ENCODE measurements around the gene ZFAND3.

DNA sequence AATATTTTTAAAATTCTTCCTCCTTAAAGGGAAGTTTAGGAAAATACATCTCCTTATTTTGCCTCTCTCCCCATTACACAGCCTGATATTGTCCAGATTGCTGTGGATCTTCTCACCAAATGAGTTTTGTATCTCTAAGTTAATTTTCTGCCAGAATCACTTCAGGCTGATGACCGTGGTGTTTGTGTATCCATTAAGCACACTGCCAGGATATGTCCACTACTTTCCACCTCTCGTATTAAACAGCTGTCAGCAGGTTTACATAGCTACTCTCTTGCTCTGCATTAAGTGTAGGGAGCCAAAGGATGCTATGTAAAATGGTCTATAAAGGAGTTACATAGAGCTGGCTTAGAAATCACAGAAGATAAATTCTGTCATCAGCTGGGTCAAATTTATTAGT lies 201.1 kb downstream of the ZFAND3 start:
- TF ChIP-seq, protein P1, sequence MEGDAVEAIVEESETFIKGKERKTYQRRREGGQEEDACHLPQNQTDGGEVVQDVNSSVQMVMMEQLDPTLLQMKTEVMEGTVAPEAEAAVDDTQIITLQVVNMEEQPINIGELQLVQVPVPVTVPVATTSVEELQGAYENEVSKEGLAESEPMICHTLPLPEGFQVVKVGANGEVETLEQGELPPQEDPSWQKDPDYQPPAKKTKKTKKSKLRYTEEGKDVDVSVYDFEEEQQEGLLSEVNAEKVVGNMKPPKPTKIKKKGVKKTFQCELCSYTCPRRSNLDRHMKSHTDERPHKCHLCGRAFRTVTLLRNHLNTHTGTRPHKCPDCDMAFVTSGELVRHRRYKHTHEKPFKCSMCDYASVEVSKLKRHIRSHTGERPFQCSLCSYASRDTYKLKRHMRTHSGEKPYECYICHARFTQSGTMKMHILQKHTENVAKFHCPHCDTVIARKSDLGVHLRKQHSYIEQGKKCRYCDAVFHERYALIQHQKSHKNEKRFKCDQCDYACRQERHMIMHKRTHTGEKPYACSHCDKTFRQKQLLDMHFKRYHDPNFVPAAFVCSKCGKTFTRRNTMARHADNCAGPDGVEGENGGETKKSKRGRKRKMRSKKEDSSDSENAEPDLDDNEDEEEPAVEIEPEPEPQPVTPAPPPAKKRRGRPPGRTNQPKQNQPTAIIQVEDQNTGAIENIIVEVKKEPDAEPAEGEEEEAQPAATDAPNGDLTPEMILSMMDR (IDR thresholded peaks at IDR 0.05): no peak
- no peak for TF ChIP-seq POLR2A (IDR thresholded peaks at IDR 0.05)

Measured in Peyer's patch (tissue), 4 donors.